ENCODE results near the gene RNF166. TPM values are rescaled to one million over a fixed set of nuclear protein-coding genes. Genes with fewer than 3 reads are reported as not detected.

RNF166 gene
- total RNA-seq, 2 experiments from 2014 or later, result 58.7 to 59.0 TPM

- no peak overlapping the region for H3K4me3 Mint-ChIP-seq
Observed at GRCh38 chr16:88711750-88712340, 5.6 kb upstream of the RNF166 start.

GRCh38 chr16:88710556-88710955 is 4.3 kb upstream of the RNF166 start:
- no peak for DNase-seq
- H3K9me3 Mint-ChIP-seq, result no peaks in the 10 kb centered on the region
- no peak overlapping the region for H3K4me3 Mint-ChIP-seq
- H3K27me3 Mint-ChIP-seq, result no peaks in the 10 kb centered on the region
- peaks cover 11% of the 10 kb centered on the region for H3K4me1 Mint-ChIP-seq
- no peak overlapping the region for H3K27ac Mint-ChIP-seq
- no peaks in the 10 kb centered on the region for H3K36me3 Mint-ChIP-seq

More at GRCh38 chr16:88711750-88712340, 5.6 kb upstream of the RNF166 start:
- Mint-ChIP-seq H3K4me1 (peaks cover 11% of the 10 kb centered on the region), H3K27ac (no peak overlapping the region), H3K27me3 (no peaks in the 10 kb centered on the region), H3K36me3 (peaks cover 3% of the 10 kb centered on the region), H3K9me3 (no peaks in the 10 kb centered on the region)
- no peak for DNase-seq

- H3K36me3 Mint-ChIP-seq, result peaks cover 10% of the 10 kb centered on the region
- H3K9me3 Mint-ChIP-seq, result no peaks in the 10 kb centered on the region
- H3K27ac Mint-ChIP-seq, result peak overlapping the region; percentile 80
- peaks cover 41% of the 10 kb centered on the region for H3K4me1 Mint-ChIP-seq
- DNase-seq, result no peak
- peak overlapping the region; percentile 90 for H3K4me3 Mint-ChIP-seq
- no peaks in the 10 kb centered on the region for H3K27me3 Mint-ChIP-seq
Observed at GRCh38 chr16:88706965-88707826, 988 bp upstream of the RNF166 start.

GRCh38 chr16:88705801-88706228 is 393 bp downstream of the RNF166 start:
- peak; percentile 47 for DNase-seq
- Mint-ChIP-seq H3K27ac (peak overlapping the region; percentile 95), H3K36me3 (peaks cover 20% of the 10 kb centered on the region), H3K9me3 (no peaks in the 10 kb centered on the region), H3K4me1 (peaks cover 44% of the 10 kb centered on the region), H3K27me3 (no peaks in the 10 kb centered on the region), H3K4me3 (peak overlapping the region; percentile 89)

- H3K9me3 Mint-ChIP-seq, result no peaks in the 10 kb centered on the region
- H3K27ac Mint-ChIP-seq, result peak overlapping the region; percentile 95
- no peaks in the 10 kb centered on the region for H3K27me3 Mint-ChIP-seq
- peak; percentile 39 for DNase-seq
- peaks cover 44% of the 10 kb centered on the region for H3K4me1 Mint-ChIP-seq
- peaks cover 20% of the 10 kb centered on the region for H3K36me3 Mint-ChIP-seq
- H3K4me3 Mint-ChIP-seq, result peak overlapping the region; percentile 89
Observed at GRCh38 chr16:88705076-88705684, 1.0 kb downstream of the RNF166 start.

- DNase-seq, result peak; percentile 84
- H3K4me1 Mint-ChIP-seq, result peaks cover 51% of the 10 kb centered on the region
- peak overlapping the region; percentile 89 for H3K4me3 Mint-ChIP-seq
- peak overlapping the region; percentile 95 for H3K27ac Mint-ChIP-seq
- no peaks in the 10 kb centered on the region for H3K27me3 Mint-ChIP-seq
- H3K9me3 Mint-ChIP-seq, result no peaks in the 10 kb centered on the region
- H3K36me3 Mint-ChIP-seq, result peaks cover 26% of the 10 kb centered on the region
Observed at GRCh38 chr16:88703486-88704309, 2.5 kb downstream of the RNF166 start.

- H3K4me3 Mint-ChIP-seq, result peak overlapping the region; percentile 89
Observed at GRCh38 chr16:88702371-88703210, 3.6 kb downstream of the RNF166 start.

GRCh38 chr16:88701581-88702370 is 4.4 kb downstream of the RNF166 start:
- peak overlapping the region; percentile 95 for H3K27ac Mint-ChIP-seq
- H3K9me3 Mint-ChIP-seq, result no peaks in the 10 kb centered on the region
- peaks cover 30% of the 10 kb centered on the region for H3K36me3 Mint-ChIP-seq
- H3K27me3 Mint-ChIP-seq, result no peaks in the 10 kb centered on the region
- DNase-seq, result no peak
- H3K4me1 Mint-ChIP-seq, result peaks cover 52% of the 10 kb centered on the region
- peak overlapping the region; percentile 89 for H3K4me3 Mint-ChIP-seq

More at GRCh38 chr16:88702371-88703210, 3.6 kb downstream of the RNF166 start:
- Mint-ChIP-seq H3K9me3 (no peaks in the 10 kb centered on the region), H3K27me3 (no peaks in the 10 kb centered on the region), H3K4me1 (peaks cover 57% of the 10 kb centered on the region), H3K27ac (peak overlapping the region; percentile 95), H3K36me3 (peaks cover 29% of the 10 kb centered on the region)
- DNase-seq, result peak; percentile 42

GRCh38 chr16:88700636-88701482 is 5.3 kb downstream of the RNF166 start:
- peak overlapping the region; percentile 89 for H3K4me3 Mint-ChIP-seq

GRCh38 chr16:88700322-88700635 is 5.9 kb downstream of the RNF166 start:
- no peak for DNase-seq
- Mint-ChIP-seq H3K4me1 (peaks cover 49% of the 10 kb centered on the region), H3K27me3 (no peaks in the 10 kb centered on the region), H3K27ac (peak overlapping the region; percentile 95), H3K36me3 (peaks cover 30% of the 10 kb centered on the region), H3K9me3 (no peaks in the 10 kb centered on the region), H3K4me3 (peak overlapping the region; percentile 89)

More at GRCh38 chr16:88700636-88701482, 5.3 kb downstream of the RNF166 start:
- Mint-ChIP-seq H3K4me1 (peaks cover 52% of the 10 kb centered on the region), H3K9me3 (no peaks in the 10 kb centered on the region), H3K36me3 (peaks cover 30% of the 10 kb centered on the region), H3K27me3 (no peaks in the 10 kb centered on the region), H3K27ac (peak overlapping the region; percentile 95)
- DNase-seq, result peak; percentile 94

- H3K4me1 Mint-ChIP-seq, result peaks cover 39% of the 10 kb centered on the region
- no peak for DNase-seq
- H3K4me3 Mint-ChIP-seq, result peak overlapping the region; percentile 89
- no peaks in the 10 kb centered on the region for H3K9me3 Mint-ChIP-seq
- no peak overlapping the region for H3K27ac Mint-ChIP-seq
- no peaks in the 10 kb centered on the region for H3K27me3 Mint-ChIP-seq
- peaks cover 30% of the 10 kb centered on the region for H3K36me3 Mint-ChIP-seq
Observed at GRCh38 chr16:88699180-88699579, 7.0 kb downstream of the RNF166 start.

GRCh38 chr16:88698646-88699045 is 7.6 kb downstream of the RNF166 start:
- peaks cover 34% of the 10 kb centered on the region for H3K4me1 Mint-ChIP-seq

More at GRCh38 chr16:88698646-88699045, 7.6 kb downstream of the RNF166 start:
- Mint-ChIP-seq H3K9me3 (no peaks in the 10 kb centered on the region), H3K27me3 (no peaks in the 10 kb centered on the region), H3K4me3 (no peak overlapping the region), H3K36me3 (peaks cover 30% of the 10 kb centered on the region), H3K27ac (no peak overlapping the region)
- DNase-seq, result no peak

All from activated naive CD8-positive, alpha-beta T cell treated with anti-CD3 and anti-CD28 coated beads for 36 hours (primary cell).